Left lobe of liver (tissue), 2 donors: ENCODE results near the gene FOXO3. TPM values are rescaled to one million over a fixed set of nuclear protein-coding genes. Genes with fewer than 3 reads are reported as not detected.

Source experiments
- ATAC-seq: fragments of 200-7000 bp; cut with Tn5 transposase; one replicate; pipeline ENCODE4 v1.9.1; 2020; ENCODE audit warnings: mild to moderate bottlenecking, moderate library complexity
- DNase-seq: peaks from one replicate; pipeline ENCODE4 v3.0.0-alpha.2; 2020; ENCODE audit warnings: low spot score
- total RNA-seq: library from RNA; stranded (reverse); gene quantifications from one replicate; pipeline ENCODE4 v1.2.1, GENCODE V29; 2021
- donor health status: DM: no; HTN: no; CAD: no; lungs with moderate emphysema.
- donor health status: DM: no; HTN: yes; CAD: no.

FOXO3 gene
- total RNA-seq, 1 donor from 2014 or later, result 22.6 TPM

DNA sequence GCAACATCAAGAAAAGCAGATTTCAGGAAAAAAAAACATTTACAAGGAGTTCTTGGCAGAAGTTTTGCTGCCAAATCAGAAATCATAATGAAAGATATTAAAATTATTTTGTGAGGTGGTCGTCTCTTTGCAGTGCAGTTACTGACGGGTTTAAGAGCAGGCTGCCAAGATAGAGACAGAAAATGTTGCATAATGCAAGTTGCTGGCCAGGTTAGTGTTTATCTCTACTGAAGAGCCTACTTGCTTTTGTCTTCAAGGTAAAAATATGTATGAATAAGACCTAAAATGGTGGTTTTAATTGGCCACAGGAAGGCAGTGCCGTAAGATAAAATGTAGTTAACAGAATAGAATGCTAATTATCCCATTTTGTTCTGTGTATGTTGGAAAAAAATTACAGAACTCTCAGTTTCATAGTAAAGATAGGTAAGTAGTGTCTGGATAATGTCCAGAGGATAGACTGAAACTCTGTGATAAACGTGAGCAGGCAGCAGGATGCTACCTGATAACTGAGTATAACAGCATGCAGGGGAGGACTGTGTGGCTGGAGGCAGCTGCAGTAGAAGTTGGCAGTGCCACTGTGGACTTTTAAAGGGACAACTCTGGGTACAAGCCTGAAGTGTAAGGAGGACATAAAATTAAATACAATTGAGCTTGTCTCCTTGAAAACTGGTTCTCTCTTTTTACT, 13.9 kb downstream of the FOXO3 start:
- DNase-seq (no peak), ATAC-seq (peak; percentile 69)

DNA sequence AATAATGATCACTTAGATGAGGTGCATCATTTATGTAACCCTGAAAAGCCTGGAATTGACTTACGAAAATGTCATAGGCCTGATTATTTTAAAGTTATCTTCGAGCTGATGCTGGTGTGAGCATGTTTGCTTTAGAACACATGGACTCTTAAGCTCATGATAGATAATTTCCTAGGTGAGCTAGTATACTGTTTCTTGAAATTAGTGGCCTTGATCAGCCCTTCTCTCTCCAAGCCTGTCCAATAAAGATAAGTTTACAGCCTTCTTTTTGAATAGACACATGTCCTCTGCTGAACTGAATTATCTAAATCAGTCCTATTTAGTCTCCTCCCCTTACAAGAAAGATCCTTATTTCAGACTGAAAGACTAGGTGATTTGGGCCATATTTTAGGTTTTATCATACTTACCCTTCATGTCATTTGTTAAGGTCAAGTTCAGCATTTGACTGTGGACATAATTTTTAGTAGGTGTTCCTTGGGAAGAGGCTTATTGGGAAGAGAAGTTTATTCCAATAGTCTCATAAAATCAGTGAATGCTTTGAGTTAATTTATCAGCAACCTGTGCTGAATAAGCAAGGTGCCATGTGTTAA, 15.3 kb downstream of the FOXO3 start:
- no peak for DNase-seq
- ATAC-seq, result no peak

DNA sequence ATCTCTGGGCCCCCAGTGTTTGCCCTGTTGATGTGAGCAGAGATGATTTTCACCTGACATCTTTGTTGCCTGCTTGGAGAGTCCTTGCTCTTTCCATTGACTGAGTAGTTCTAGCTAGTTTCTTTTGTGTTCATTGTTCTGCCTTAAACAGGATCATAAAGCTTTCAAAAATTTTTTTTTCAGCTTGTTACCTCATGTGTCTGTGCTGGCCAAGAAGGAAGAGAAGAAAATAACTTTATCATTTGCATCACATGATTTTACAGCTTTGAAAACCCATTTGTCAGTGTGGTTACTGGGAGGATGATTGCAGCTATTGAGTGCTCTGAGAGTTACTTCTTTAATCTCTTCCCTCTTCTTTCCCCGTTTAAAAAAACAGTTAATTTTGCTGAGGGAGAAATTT, 16.0 kb downstream of the FOXO3 start:
- ATAC-seq, result no peak
- no peak for DNase-seq

DNA sequence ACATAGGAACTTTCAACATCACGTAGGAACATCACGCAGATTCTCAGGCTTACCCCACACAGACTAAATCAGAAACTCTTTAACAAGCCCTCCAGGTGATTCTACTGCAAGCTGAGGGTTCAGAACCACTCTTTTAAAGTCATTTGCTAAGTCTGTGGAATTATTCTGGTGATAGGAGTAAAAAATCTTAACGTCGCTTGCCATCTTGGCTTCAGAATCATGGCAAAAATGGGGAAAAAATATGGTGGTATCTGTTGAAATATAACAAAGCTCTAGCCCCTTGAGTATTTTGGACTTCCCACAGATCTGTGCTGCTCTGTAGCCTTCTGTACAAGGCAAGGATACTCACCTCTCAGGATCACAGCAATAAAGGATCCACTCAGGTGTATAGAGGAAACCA, 17.4 kb downstream of the FOXO3 start:
- DNase-seq, result no peak
- no peak for ATAC-seq

DNA sequence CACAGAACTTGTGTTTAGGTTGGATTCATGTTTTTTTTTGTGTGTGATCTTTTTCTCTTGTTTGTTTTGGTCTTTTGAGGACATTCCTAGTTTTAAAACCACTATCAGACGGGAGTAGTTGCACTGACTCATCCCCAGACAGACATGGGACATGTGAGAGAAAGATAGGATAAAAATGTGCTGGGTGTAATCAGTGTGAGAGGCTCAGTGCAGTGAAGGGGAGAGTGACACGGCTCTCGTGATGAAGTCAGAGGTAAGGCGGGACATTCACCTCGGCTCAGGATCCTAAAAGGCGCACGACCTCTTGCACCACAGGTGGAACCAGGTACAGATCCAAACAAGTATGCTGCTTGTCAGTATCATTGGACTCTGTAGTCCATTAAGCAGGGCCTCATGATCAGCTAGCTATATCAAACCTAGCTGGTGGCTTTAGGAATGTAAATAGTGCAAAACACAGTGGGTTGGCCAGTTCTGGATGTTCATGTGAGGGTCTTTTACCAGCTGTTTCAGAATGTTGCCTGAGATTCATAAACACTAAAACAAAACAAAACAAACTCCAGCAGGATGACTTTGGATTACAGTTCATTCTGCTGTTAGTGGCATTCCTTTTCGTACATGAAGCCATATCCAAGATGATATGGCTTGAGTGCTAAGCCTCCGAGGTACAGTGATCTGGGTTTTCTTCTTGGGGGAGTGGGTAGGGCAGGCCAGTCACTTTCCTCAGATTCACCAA, 18.0 kb downstream of the FOXO3 start:
- peak; percentile 74 for DNase-seq
- ATAC-seq, result peak; percentile 73

DNA sequence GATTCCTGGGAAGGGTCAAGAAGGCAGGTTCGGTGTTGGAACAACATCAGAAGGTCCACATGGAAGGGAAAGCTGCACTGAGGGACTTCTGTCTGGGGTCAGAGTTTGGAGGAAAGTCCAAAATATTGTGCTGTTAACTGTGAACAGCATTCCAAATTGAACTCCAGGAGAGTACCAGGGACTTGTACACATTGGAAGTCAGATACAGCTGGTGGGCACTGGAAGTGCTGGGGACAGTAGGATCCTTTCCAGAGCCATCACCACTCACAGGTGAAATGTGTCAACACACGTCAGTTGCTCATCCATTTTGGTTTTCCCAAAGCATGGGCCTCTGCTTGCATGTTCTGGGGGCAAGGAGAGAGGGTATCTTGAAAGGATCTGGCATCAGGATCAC, 18.6 kb downstream of the FOXO3 start:
- ATAC-seq (peak; percentile 10), DNase-seq (no peak)

DNA sequence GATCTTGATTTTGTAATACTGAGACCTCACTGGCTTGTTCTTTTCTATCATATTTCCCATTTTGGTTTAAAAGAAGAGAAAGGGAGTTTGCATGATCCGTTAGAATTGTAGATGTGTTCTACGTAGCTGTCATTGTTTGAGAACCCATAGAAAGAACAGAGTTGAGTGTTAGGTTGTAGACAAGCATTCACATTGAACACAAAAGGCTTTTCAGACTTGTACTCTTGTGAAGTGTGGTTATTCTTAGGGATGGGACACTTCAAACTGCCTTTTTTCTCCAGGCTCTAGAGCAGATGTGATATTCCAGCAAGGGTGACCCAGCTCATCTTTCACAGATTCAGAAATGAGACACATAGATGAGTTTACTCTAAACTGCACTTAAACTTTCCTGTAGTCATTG, 19.9 kb downstream of the FOXO3 start:
- no peak for ATAC-seq
- DNase-seq, result no peak

DNA sequence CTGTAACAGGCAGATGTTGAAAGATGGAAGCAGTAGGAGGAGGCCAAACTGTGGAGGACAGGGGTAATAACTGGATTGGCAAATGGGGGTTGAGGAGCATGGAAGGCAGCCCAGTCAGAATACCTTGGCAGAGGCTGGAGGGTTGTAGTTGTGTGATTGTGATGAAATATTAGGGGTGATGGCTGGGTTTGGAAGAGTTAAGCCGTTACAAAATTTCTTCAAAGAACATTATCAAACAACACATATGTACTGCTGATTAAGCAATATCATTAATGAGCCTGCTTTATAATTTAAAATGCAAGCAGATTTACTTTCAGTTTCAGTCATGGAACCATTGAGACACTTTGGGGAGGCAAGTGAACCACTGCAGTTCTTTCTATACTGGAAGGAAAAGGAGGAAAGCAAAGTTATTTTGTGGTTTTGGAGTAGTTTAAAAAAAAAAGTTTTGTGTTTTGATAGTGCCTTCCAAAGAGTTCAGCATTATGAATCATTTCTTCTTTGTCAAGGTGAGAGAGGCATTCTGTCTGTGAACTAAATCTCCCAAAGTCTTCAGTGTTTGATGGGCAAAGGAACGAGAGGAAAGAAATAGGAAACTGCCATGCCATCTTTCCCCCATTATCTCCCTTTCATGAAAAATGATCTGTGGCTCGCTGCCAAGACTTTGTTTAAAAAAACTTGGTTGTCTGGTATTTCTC, 20.7 kb downstream of the FOXO3 start:
- DNase-seq, result peak; percentile 80
- peak; percentile 79 for ATAC-seq

DNA sequence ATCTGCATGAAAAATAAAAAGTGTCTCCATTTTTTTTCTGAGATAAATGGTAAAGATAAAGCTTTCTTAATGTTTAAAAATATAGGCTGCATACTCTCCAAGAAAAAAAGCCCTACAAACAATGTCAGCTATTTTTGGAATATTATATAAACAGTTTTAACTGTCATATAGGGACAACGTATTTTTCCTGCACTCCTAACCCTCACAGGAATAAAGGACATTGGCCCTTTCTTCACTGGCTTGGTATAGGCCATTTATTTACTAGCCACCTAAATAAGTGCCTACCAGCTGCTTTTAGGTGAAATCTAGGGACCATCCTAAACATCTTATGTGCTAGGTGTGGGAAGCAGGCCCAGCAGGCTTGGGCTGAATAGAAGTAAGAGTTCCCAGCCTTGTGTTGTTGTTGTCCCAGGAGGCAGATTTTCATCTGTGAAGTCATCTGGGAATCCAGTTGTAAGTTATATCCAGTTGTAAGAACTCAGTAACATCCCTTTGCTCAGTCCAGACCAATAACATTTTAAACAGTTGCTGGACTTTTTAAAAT, 21.3 kb downstream of the FOXO3 start:
- ATAC-seq, result no peak
- DNase-seq, result no peak

DNA sequence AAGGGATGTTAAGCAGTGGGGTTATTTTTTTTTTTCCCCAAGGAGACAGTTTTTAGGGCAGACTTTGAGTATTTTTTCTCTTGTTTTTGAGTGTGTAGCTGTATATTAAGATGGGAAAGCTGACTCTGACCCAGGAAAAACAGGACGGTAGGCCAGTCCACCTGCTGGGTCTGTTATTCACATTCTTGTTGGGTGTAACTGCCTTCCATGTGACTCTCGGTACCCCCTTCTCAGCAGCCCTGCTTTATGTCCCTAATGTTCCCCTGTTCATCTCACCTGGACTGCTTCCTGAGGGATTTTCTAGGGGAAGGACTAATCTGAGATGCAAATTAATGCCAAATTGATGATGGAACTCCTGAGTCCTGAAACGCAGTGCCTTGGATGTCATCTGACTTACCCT, 21.9 kb downstream of the FOXO3 start:
- DNase-seq (no peak), ATAC-seq (no peak)

DNA sequence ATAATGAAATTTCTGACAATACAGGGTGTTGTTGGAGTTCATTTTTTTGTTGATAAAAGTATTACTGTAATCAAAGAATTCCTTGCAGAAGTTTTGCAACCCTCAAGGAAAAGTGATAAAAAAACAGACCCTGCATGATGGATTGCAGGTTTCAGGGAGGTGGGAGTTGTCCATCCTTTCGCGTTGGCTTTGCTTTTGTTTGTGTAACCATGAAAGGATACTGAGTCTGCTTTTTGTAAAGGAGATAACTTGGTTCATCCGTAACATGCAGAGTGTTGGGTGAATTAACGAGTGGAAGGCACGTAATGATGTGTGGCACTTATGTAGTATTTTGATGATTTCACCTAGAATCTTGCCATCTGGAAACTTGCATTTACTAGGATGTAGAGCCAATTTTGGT, 23.6 kb downstream of the FOXO3 start:
- ATAC-seq, result no peak

DNA sequence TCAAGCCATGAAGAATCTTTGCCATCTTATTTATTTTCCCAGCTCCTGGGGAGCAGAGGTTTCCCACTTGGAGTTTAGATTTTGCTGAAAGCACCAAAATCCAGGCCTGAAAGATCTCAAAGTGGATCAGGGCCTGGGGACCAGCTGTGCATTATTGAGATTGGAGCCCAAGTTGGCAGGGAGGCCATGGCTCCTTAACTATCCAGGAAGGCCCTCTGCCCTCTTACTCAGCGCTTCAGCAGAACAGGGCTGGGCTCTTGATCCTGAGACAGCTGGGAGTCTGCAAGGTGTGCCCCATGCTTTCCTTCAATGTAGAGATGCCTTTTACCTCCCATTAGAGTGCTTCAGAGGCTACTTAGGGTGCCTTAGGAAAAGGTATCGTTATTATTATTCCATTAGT, 24.6 kb downstream of the FOXO3 start:
- DNase-seq (no peak), ATAC-seq (no peak)

More for the DNA sequence above, 23.6 kb downstream of the FOXO3 start:
- DNase-seq, result no peak

DNA sequence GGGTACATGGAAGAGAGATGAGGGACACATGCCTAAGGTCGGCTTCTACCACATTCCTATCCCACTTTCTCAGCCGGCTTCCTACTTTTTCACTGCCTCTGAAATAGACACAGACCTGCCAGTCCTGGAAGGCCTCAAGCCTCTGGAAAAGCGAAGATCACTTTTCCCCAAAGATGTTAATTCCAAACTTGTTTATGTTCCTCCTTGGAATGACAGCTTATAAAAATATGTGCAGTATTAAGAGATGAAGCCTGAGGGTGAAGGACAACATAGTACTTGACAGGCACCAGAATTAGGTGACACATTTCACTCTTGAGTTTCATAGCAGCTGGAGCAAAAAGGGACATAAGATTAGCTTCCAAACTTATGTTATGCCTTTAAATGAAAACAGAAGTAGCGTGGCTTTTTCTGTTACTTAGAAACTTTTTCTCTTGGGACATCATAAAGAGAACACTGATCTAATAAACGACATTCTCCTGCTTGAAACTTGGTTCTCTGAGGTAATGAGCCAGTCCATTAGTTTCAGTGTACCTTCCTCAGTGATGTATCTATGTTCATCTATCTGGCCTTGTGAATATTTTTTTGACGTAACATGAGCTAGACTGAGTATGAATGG, 25.3 kb downstream of the FOXO3 start:
- DNase-seq (no peak), ATAC-seq (no peak)

DNA sequence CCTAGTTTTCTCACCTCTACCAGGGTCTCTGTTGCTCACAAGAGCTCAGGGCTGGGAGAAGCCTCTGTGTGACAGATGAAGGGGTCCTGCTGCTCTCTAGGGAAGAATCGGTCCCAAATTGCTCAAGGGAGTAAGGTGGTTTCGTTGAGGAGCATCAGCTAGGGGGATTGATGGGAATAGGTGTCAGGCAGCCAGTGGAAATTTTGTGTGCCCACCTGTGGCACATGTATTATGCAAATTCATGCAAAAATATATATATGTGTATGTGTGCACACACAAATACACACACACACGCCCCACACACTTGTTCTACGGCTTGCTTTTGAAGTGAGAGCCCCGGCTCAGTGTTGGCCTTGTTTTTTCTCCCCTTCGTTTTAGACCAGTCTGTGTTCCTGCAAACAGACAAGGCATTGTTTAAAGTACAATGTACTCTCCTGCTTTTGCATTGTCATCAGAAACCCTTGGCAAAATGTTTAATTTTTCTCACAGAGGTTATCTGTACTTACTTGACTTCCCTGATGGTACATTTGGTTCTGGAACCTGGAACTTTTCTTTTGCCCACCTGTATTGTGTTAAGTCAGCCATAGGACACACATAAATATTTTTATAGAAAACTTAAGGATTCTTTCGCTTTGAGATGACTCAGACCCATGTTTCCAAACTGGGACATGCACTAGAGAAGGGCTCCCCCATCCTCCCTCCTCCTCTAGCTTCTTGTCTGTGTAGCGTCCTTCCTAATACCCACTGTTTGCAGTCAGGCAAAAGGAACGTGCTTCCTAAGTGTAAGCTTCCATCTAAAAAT, 26.7 kb downstream of the FOXO3 start:
- DNase-seq, result no peak
- peak; percentile 41 for ATAC-seq

DNA sequence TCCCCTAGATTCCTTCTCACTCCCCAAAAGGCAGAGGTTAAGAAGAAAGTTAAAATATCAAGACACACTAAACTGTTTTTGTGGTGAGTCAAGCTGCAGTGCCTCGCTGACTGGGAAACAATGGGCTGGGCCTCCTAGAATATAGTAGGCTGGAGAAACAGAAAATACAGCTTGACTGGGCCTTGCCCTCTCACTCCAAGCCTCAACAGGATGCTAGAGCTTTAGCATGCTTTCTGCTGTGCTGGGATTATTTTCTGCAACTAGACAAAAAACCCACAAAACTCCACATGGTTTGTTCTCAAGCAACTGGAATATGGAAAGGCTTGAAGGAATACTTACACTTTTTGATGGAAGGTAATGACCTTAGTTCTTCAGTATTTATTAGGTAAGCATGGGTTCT, 27.9 kb downstream of the FOXO3 start:
- DNase-seq, result no peak
- ATAC-seq, result peak; percentile 12

DNA sequence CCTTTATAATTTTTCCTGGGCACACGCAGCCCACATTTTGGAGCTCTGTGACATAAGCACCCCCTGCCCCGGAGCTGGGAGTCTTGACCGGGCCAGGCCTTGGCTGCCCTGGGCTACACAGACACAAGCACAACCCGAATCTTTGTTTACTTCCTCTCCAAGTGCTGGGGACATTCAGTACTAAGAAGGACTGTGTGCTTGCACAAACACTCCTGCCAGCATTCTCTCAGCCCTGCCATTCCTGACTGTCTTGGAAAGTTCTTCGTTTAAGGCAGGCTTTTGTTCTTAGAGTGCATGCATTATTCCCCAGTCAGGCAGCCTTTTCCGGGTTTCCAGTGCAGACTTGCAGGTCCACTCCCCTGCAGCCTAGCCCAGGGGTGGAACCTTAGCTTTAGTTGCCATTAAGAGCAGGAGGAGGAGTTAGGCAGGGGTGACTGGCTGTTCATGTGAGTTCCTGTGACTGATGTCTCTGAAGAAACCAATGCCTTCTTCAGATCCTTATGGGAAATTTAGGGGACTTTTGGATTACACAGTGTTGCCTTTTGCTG, 28.6 kb downstream of the FOXO3 start:
- ATAC-seq, result peak; percentile 80

DNA sequence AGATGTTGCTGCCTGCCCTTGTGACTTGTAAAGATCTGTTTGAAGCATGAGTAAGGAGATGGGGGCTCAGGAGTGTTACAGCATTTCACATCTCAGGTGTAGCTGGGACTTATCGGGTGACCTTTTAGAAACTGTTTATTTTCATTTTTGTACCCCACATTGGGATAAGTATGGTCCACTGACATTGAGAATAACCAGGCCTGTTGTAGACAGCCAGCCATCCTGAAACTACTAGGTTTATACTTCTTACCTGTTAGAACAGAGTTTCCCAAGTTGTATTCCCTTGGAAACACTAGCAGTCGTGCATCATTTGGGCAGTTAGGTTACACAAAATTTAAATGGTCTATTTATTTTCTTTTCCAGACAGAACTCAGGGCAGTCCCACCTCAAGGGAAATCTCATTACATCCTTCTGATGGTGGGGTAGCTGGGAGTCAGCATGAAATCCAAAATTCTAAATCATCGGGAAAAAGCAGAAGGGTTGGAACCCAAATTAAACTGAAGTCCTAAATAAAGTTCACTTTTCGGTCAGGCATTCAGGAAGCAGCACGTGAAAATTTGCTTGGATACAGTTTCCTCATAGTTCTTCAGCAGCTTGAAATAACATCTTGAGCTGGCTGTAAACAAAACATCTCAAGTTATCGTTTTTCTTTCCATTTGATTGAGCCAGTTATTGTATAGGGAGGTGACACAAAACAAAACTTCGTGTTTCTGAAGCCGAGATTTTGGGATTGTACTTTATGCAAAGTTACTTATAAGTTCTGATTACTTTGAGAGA, 30.5 kb downstream of the FOXO3 start:
- no peak for ATAC-seq
- DNase-seq, result no peak

More for the DNA sequence above, 28.6 kb downstream of the FOXO3 start:
- DNase-seq, result peak; percentile 65

DNA sequence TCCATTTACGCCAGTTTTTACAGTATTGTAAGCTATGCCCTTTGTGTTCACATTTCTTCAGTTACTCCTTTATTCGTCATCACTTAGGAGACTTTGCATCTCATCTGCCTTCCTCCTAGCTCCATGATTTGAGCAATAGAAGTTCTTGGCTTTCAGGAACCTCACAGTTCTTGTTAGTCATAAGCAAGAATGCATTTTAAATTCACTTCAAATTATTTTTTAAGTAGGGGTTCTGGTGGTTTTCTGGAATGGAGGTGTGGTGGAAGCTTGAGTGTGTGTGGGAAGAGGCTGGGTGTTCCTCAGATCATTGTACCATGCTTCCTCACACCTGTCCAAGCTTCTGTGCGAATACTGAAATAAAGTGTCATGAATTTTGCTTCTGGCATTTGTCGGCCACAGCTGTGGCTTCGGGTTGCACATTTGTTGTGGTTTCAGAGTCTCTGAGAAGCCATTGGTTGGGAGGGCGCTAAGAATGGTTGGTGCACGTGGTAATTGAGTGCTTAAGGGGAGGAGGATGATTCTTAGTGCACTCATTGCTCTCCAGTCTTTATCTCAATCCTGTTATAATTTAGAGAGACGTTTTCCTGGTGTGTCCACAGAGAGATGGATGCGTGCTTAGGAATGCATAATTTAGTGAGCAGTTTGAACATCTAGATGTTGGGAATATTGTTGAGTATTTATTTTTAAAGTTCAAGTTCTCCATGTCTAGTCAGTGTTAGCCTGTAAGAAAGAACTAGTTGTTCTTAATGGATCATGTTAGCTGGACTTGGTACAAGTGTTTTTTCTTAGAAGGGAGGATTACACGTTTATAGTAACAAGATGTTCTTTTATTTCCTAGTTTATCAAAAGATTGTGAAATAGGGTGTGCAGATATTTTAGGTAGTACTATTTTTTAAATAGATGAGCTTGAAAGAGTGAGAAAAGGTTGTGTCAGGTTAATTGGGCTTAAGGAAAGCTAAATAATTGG, 31.9 kb downstream of the FOXO3 start:
- ATAC-seq (no peak), DNase-seq (no peak)
